GM06990 (cell line): ENCODE data around the gene COA1.
A peak's percentile ranks its signal among the peaks of the same experiment; 100 is the strongest.

Experiments used
- DNase-seq: peaks from one replicate; pipeline ENCODE4 v3.0.0-alpha.2; 2011; ENCODE audit not compliant: insufficient read length; ENCODE audit errors: extremely low read depth
- H3K27me3 ChIP-seq: replicated peaks from 2 replicates; pipeline ENCODE4 v1.6.0; 2011; ENCODE audit warnings: low read length; ENCODE audit not compliant: control insufficient read depth, insufficient read depth
- H3K36me3 ChIP-seq: 2 replicates; pipeline ENCODE4 v1.5.1; 2011; ENCODE audit warnings: low read length; ENCODE audit not compliant: control insufficient read depth, insufficient read depth
- H3K4me3 ChIP-seq: replicated peaks from 2 replicates; pipeline ENCODE4 v1.5.1; 2011; ENCODE audit warnings: low read depth, mild to moderate bottlenecking, control low read depth, low read length
- TF ChIP-seq, protein P1 (sequence below): IDR thresholded peaks from 2 replicates; pipeline ENCODE4 v1.5.1; 2011; ENCODE audit warnings: low read length, control low read depth, mild to moderate bottlenecking, inconsistent platforms; ENCODE audit not compliant: insufficient read depth, poor library complexity, severe bottlenecking

The COA1 gene

GRCh38 chr7:43594020-43594419 lies 135.3 kb downstream of the COA1 start:
- H3K36me3 ChIP-seq, result no peaks in the 10 kb centered on the region; the same call in none of the 2 replicates
- TF ChIP-seq, protein P1, sequence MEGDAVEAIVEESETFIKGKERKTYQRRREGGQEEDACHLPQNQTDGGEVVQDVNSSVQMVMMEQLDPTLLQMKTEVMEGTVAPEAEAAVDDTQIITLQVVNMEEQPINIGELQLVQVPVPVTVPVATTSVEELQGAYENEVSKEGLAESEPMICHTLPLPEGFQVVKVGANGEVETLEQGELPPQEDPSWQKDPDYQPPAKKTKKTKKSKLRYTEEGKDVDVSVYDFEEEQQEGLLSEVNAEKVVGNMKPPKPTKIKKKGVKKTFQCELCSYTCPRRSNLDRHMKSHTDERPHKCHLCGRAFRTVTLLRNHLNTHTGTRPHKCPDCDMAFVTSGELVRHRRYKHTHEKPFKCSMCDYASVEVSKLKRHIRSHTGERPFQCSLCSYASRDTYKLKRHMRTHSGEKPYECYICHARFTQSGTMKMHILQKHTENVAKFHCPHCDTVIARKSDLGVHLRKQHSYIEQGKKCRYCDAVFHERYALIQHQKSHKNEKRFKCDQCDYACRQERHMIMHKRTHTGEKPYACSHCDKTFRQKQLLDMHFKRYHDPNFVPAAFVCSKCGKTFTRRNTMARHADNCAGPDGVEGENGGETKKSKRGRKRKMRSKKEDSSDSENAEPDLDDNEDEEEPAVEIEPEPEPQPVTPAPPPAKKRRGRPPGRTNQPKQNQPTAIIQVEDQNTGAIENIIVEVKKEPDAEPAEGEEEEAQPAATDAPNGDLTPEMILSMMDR, result no peak
- H3K4me3 ChIP-seq, result no peak overlapping the region
- DNase-seq, result no peak
- H3K27me3 ChIP-seq, result no peaks in the 10 kb centered on the region

DNA sequence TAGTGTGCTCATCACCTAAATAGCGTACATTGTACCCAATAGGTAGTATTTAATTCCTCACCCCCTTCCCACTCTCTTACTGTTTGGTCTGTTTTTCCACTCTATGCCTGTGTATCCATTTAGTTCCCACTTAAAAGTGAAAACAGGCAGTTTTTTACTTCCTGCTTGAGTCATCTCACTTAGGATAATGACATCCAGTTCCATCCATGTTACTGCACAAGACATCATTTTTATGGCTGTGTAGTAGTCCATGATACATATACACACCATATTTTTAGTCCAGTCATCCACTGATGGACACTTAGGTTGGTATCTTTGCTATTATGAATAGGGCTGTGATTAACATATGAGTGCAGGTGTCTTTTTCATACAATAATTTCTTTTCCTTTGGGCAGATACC lies 136.3 kb downstream of the COA1 start:
- TF ChIP-seq, protein P1, result no peak
- H3K36me3 ChIP-seq, result no peaks in the 10 kb centered on the region; the same call in 1 of the 2 replicates
- no peaks in the 10 kb centered on the region for H3K27me3 ChIP-seq
- DNase-seq, result no peak
- no peak overlapping the region for H3K4me3 ChIP-seq

GRCh38 chr7:43592326-43592725 lies 137.0 kb downstream of the COA1 start:
- no peaks in the 10 kb centered on the region; the same call in 1 of the 2 replicates for H3K36me3 ChIP-seq
- H3K4me3 ChIP-seq, result no peak overlapping the region; the same call in 1 of the 2 replicates
- DNase-seq, result no peak
- H3K27me3 ChIP-seq, result no peaks in the 10 kb centered on the region
- TF ChIP-seq, protein P1, result no peak

- Histone ChIP-seq H3K4me3 (peak overlapping the region; percentile 30), H3K27me3 (no peaks in the 10 kb centered on the region), H3K36me3 (no peaks in the 10 kb centered on the region)
- DNase-seq, result peak; percentile 44
- TF ChIP-seq, protein P1, result no peak
Measured at GRCh38 chr7:43591558-43592180, 137.7 kb downstream of the COA1 start.

DNA sequence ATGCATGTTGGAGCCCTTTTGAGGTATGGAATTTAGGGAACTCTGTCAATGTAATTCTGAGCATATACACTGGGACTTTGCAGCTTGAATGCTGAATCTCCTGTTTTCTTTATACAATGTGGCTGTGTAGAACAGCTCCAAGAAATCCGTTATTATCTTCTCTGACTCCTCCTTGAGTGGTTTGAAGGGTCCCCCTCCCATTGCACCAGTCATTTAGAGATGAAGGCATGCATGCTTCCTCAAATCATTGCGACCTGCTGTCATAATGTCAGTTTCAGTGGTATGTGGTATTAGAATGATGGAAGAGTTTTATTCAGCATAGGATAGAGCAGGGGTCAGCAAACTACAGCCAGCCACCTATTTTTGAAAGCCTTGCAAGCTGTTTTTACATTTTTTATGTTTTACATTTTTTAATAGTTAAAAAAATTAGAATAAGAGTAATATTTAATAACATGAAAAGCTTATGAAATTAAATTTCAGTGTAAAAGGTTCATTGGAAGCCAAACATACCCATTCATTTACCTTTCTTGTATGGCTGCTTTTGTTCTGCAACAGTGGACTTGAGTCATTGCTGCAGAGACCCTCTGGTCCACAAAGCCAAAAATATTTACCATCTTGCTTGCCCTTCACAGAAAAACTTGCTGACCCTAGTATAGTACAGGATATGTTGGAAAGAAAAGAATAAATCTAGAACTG lies 138.3 kb downstream of the COA1 start:
- TF ChIP-seq, protein P1, result no peak
- DNase-seq, result peak; percentile 64
- Histone ChIP-seq H3K4me3 (peak overlapping the region; percentile 30), H3K36me3 (no peaks in the 10 kb centered on the region), H3K27me3 (no peaks in the 10 kb centered on the region)
